WTC11 (cell line): ENCODE data around the gene ITPK1.

Source experiments
- CREM ChIP-seq: sonication (generic); formaldehyde crosslinking; IDR thresholded peaks from 2 replicates; pipeline ENCODE4 v1.8.1; 2022; ENCODE audit warnings: mild to moderate bottlenecking, missing genetic modification reagents, moderate library complexity
- CTCF ChIP-seq: fragments of 200-600 bp; IDR thresholded peaks from 2 replicates; pipeline ENCODE4 v1.8.0; 2022; ENCODE audit warnings: antibody characterized with exemption
- E2F4 ChIP-seq: sonication (generic); formaldehyde crosslinking; IDR thresholded peaks from 2 replicates; pipeline ENCODE4 v1.8.1; 2022; ENCODE audit warnings: low read depth, mild to moderate bottlenecking, moderate library complexity, missing genetic modification reagents, borderline replicate concordance
- MXD4 ChIP-seq: fragments of 250-450 bp; sonication (Bioruptor Pico); IDR thresholded peaks from 2 replicates; pipeline ENCODE4 v1.8.0; 2021; ENCODE audit warnings: mild to moderate bottlenecking, moderate library complexity, borderline replicate concordance
- NR2C2 ChIP-seq: sonication (generic); formaldehyde crosslinking; IDR thresholded peaks from 2 replicates; pipeline ENCODE4 v1.8.0; 2022; ENCODE audit warnings: mild to moderate bottlenecking, missing genetic modification reagents
- PREB ChIP-seq: sonication (generic); formaldehyde crosslinking; IDR thresholded peaks from 2 replicates; pipeline ENCODE4 v1.8.1; 2022; ENCODE audit warnings: mild to moderate bottlenecking, missing genetic modification reagents, moderate library complexity, borderline replicate concordance
- SP1 ChIP-seq: sonication (generic); formaldehyde crosslinking; conservative IDR thresholded peaks from 2 replicates; pipeline ENCODE4 v1.8.1; 2022; ENCODE audit warnings: missing genetic modification reagents
- TCF7 ChIP-seq: sonication (generic); formaldehyde crosslinking; IDR thresholded peaks from 2 replicates; pipeline ENCODE4 v1.8.0; 2022; ENCODE audit warnings: mild to moderate bottlenecking, low read depth, missing genetic modification reagents, moderate library complexity
- TEAD4 ChIP-seq: sonication (generic); formaldehyde crosslinking; IDR thresholded peaks from 2 replicates; pipeline ENCODE4 v1.8.0; 2022; ENCODE audit warnings: mild to moderate bottlenecking, missing genetic modification reagents
- USF1 ChIP-seq: sonication (generic); formaldehyde crosslinking; IDR thresholded peaks from 2 replicates; pipeline ENCODE4 v1.8.0; 2022; ENCODE audit warnings: mild to moderate bottlenecking, missing genetic modification reagents
- ZNF532 ChIP-seq: fragments of 250-450 bp; sonication (Bioruptor Pico); IDR thresholded peaks from 2 replicates; pipeline ENCODE4 v1.9.0; 2021; ENCODE audit warnings: mild to moderate bottlenecking, borderline replicate concordance

GRCh38 chr14:93081876-93082570 is 33.7 kb downstream of the ITPK1 start:
- TF ChIP-seq CREM (no peak), CTCF (no peak), TEAD4 (CRISPR knock-in tag) (no peak), SP1 (CRISPR knock-in tag) (no peak), NR2C2 (CRISPR knock-in tag) (no peak), ZNF532 (CRISPR knock-in tag) (no peak), PREB (CRISPR knock-in tag) (no peak), E2F4 (no peak), MXD4 (CRISPR knock-in tag) (no peak), USF1 (no peak), TCF7 (no peak)
